SJCRH30 (cell line): ENCODE measurements around the gene MTHFSD. TPM values are rescaled to one million over a fixed set of nuclear protein-coding genes. Genes with fewer than 3 reads are reported as not detected.
"Not testable (repeated sequence)": the region's sequence is repeated elsewhere in the genome, so short reads cannot be mapped to it uniquely, and the experiment has no call there.

Source experiments
- DNase-seq, 2 experiments: peaks; one replicate each; pipeline ENCODE4 v3.0.0-alpha.2; 2015 to 2020
- H3K27ac ChIP-seq: fragments of 250-450 bp; sonication (Bioruptor Pico); 2 replicates; pipeline ENCODE4 v1.5.1; 2020; ENCODE audit warnings: mild to moderate bottlenecking, moderate library complexity
- H3K27me3 ChIP-seq: fragments of 250-450 bp; sonication (Bioruptor Pico); 2 replicates; pipeline ENCODE4 v1.5.1; 2020; ENCODE audit warnings: mild to moderate bottlenecking, moderate library complexity
- H3K36me3 ChIP-seq: fragments of 250-450 bp; sonication (Bioruptor Pico); 2 replicates; pipeline ENCODE4 v1.5.1; 2020; ENCODE audit warnings: mild to moderate bottlenecking, moderate library complexity
- H3K4me1 ChIP-seq: fragments of 250-450 bp; sonication (Bioruptor Pico); 2 replicates; pipeline ENCODE4 v1.5.1; 2020; ENCODE audit warnings: mild to moderate bottlenecking, moderate library complexity
- H3K4me3 ChIP-seq: fragments of 250-450 bp; sonication (Bioruptor Pico); 2 replicates; pipeline ENCODE4 v1.5.1; 2020; ENCODE audit warnings: mild to moderate bottlenecking, moderate library complexity
- H3K9me3 ChIP-seq: fragments of 250-450 bp; sonication (Bioruptor Pico); replicated peaks from 2 replicates; pipeline ENCODE4 v1.5.1; 2020; ENCODE audit warnings: mild to moderate bottlenecking, moderate library complexity
- total RNA-seq: library from RNA; depleted of rRNA; stranded (reverse); fragments of >200 nt; shearing (Covaris generic); gene quantifications from 2 replicates; pipeline ENCODE4 v1.2.3, GENCODE V29; 2014

MTHFSD gene
- total RNA-seq, 1 experiment from 2014 or later, result 7.2 TPM

DNA sequence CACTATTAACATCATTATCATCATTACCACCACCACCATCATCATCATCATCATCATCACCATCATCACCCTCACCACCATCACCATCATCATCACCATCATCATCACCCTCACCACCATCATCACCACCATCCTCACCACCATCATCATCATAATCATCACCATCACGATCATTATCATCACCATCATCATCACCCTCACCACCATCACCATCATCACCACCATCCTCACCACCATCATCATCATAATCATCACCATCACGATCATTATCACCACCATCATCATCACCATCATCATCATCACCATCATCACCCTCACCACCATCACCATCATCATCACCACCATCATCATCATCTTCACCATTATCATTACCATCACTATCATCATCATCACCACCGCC lies 32.9 kb upstream of the MTHFSD start:
- not testable (repeated sequence) for H3K36me3 ChIP-seq, H3K4me1 ChIP-seq, H3K4me3 ChIP-seq, H3K27ac ChIP-seq, H3K9me3 ChIP-seq, DNase-seq, H3K27me3 ChIP-seq

DNA sequence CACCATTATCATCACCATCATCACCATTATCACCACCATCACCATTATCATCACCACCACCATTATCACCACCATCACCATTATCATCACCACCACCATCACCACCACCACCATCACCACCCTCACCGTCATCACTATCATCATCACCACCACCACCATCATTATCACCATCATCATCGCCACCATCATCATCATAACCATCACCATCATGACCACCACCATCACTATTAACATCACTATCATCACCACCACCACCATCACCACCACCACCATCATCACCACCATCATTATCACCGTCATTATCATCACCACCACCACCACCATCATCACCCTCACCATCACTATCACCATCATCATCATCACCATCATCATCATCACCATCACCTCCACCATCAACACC lies 32.5 kb upstream of the MTHFSD start:
- no peaks in the 10 kb centered on the region for H3K36me3 ChIP-seq
- H3K4me1 ChIP-seq, result peaks cover 6% of the 10 kb centered on the region
- H3K27ac ChIP-seq, result no peak overlapping the region

GRCh38 chr16:86585821-86586611 lies 31.0 kb upstream of the MTHFSD start:
- no peaks in the 10 kb centered on the region for H3K36me3 ChIP-seq
- peaks cover 6% of the 10 kb centered on the region for H3K4me1 ChIP-seq
- H3K27ac ChIP-seq, result no peak overlapping the region
- H3K9me3 ChIP-seq, result no peaks in the 10 kb centered on the region
- H3K27me3 ChIP-seq, result no peaks in the 10 kb centered on the region
- H3K4me3 ChIP-seq, result no peak overlapping the region
- no peak for DNase-seq

More for the DNA sequence above, 32.5 kb upstream of the MTHFSD start:
- Histone ChIP-seq H3K27me3 (no peaks in the 10 kb centered on the region), H3K9me3 (no peaks in the 10 kb centered on the region), H3K4me3 (no peak overlapping the region)
- DNase-seq, result no peak

GRCh38 chr16:86584726-86585721 lies 30.0 kb upstream of the MTHFSD start:
- H3K9me3 ChIP-seq, result no peaks in the 10 kb centered on the region
- H3K4me3 ChIP-seq, result no peak overlapping the region
- 0 out of 2 replicates have a peak, but pooled peaks cover 2% of the 10 kb centered on the region for H3K36me3 ChIP-seq
- no peaks in the 10 kb centered on the region for H3K27me3 ChIP-seq
- H3K27ac ChIP-seq, result no peak overlapping the region
- H3K4me1 ChIP-seq, result peaks cover 6% of the 10 kb centered on the region
- no peak for DNase-seq

GRCh38 chr16:86584071-86584685 lies 29.1 kb upstream of the MTHFSD start:
- DNase-seq, result peak; percentile 59 to 65
- Histone ChIP-seq H3K4me1 (peaks cover 6% of the 10 kb centered on the region), H3K27ac (no peak overlapping the region), H3K27me3 (no peaks in the 10 kb centered on the region), H3K36me3 (0 out of 2 replicates have a peak, but pooled peaks cover 2% of the 10 kb centered on the region), H3K9me3 (no peaks in the 10 kb centered on the region), H3K4me3 (no peak overlapping the region)

DNA sequence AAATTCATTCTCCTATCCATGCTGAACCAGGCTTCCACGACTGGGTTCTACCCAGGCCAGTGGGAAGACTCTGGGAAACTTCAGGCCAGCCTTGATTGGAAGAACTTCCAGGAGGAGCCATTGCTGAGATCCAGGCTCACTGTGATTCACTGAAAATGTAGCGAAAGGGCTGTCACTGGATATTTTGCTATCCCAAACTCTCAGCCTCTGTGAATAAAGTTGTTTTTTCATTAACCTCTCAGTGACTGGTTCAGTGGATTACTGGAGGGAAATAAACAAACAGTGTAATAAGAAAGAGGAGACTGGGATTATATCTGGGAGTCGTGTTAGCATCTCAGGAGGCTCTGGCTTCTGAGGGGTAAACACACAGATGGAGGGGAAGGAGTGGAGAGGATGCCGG lies 26.4 kb upstream of the MTHFSD start:
- no peak overlapping the region for H3K4me3 ChIP-seq
- no peaks in the 10 kb centered on the region for H3K9me3 ChIP-seq
- no peak for DNase-seq
- peaks cover 6% of the 10 kb centered on the region for H3K4me1 ChIP-seq
- H3K27me3 ChIP-seq, result no peaks in the 10 kb centered on the region
- H3K27ac ChIP-seq, result no peak overlapping the region
- H3K36me3 ChIP-seq, result 0 out of 2 replicates have a peak, but pooled peaks cover 2% of the 10 kb centered on the region

GRCh38 chr16:86580791-86581170 lies 25.7 kb upstream of the MTHFSD start:
- H3K27me3 ChIP-seq, result no peaks in the 10 kb centered on the region
- DNase-seq, result no peak
- no peaks in the 10 kb centered on the region for H3K9me3 ChIP-seq
- 0 out of 2 replicates have a peak, but pooled peaks cover 2% of the 10 kb centered on the region for H3K36me3 ChIP-seq
- H3K27ac ChIP-seq, result no peak overlapping the region
- peaks cover 6% of the 10 kb centered on the region for H3K4me1 ChIP-seq
- H3K4me3 ChIP-seq, result no peak overlapping the region

GRCh38 chr16:86580063-86580790 lies 25.2 kb upstream of the MTHFSD start:
- peaks cover 6% of the 10 kb centered on the region for H3K4me1 ChIP-seq
- H3K4me3 ChIP-seq, result no peak overlapping the region
- no peaks in the 10 kb centered on the region for H3K9me3 ChIP-seq
- H3K36me3 ChIP-seq, result 0 out of 2 replicates have a peak, but pooled peaks cover 2% of the 10 kb centered on the region
- no peak overlapping the region for H3K27ac ChIP-seq
- no peaks in the 10 kb centered on the region for H3K27me3 ChIP-seq
- DNase-seq, result no peak

DNA sequence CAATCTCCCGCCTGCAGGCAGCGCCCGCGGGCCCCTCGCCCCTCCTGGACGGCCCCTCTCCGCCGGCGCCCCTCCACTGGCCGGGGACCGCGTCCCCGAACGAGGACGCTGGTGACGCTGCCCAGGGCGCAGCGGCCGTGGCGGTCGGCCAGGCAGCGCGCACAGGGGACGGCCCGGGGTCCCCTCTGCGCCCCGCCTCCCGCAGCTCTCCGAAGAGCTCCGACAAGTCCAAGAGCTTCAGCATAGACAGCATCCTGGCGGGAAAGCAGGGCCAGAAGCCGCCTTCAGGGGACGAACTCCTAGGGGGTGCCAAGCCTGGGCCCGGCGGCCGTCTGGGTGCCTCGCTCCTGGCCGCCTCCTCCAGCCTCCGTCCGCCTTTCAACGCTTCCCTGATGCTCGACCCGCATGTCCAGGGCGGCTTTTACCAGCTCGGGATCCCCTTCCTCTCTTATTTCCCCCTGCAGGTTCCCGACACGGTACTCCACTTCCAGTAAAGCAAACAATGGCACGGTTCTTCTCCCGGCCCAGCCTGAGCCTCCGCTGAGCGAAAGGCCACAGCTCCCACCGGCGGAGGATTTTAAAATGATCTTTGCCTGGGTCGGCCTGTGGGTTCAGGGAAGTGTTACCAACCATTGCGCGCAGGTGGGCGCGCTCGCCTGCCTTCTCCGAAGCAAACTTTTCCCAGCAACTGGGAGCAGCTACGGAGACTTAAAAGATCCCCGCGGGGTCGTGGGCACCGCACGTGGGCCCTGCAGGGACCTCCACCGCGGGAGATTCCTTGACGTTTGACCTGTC lies 24.4 kb upstream of the MTHFSD start:
- DNase-seq, result no peak
- Histone ChIP-seq H3K9me3 (no peaks in the 10 kb centered on the region), H3K27ac (no peak overlapping the region), H3K4me1 (peaks cover 6% of the 10 kb centered on the region), H3K36me3 (0 out of 2 replicates have a peak, but pooled peaks cover 2% of the 10 kb centered on the region), H3K27me3 (no peaks in the 10 kb centered on the region), H3K4me3 (no peak overlapping the region)

DNA sequence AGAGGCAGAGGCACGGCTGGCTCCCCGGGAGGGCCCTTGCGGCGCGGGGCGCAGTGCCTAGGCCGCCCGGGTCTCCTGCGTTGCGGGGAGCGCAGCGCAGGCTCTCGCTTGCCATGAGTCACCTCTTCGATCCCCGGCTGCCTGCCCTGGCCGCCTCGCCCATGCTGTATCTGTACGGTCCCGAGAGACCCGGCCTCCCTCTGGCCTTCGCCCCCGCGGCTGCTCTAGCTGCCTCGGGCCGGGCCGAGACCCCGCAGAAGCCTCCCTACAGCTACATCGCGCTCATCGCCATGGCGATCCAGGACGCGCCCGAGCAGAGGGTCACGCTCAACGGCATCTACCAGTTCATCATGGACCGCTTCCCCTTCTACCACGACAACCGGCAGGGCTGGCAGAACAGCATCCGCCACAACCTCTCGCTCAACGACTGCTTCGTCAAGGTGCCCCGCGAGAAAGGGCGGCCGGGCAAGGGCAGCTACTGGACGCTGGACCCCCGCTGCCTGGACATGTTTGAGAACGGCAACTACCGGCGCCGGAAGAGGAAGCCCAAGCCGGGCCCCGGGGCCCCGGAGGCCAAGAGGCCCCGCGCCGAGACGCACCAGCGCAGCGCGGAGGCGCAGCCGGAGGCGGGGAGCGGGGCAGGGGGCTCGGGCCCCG lies 23.7 kb upstream of the MTHFSD start:
- Histone ChIP-seq H3K4me3 (peak overlapping the region; percentile 63), H3K9me3 (no peaks in the 10 kb centered on the region), H3K27ac (peak overlapping the region; percentile 78), H3K27me3 (no peaks in the 10 kb centered on the region), H3K36me3 (0 out of 2 replicates have a peak, but pooled peaks cover 2% of the 10 kb centered on the region), H3K4me1 (no peaks in the 10 kb centered on the region; the same call in 1 of the 2 replicates)
- DNase-seq, result peak; percentile 53 to 58

GRCh38 chr16:86578061-86578599 lies 23.1 kb upstream of the MTHFSD start, which contains the start of gene FOXL1:
Gene FOXL1 (plus strand): TSS chr16:86578549. CDS start chr16:86578724, 175 bp downstream.
- no peaks in the 10 kb centered on the region for H3K9me3 ChIP-seq
- H3K4me3 ChIP-seq, result peak within 1 kb of the TSS; percentile 63
- no peaks in the 10 kb centered on the region for H3K27me3 ChIP-seq
- H3K4me1 ChIP-seq, result no peaks in the 10 kb centered on the region; the same call in 1 of the 2 replicates
- DNase-seq, result peak in 1 of 2 experiments; percentile 74
- peak within 1 kb of the TSS; percentile 78 for H3K27ac ChIP-seq
- 0 out of 2 replicates have a peak, but pooled peaks cover 2% of the 10 kb centered on the region for H3K36me3 ChIP-seq

GRCh38 chr16:86577314-86577971 lies 22.4 kb upstream of the MTHFSD start:
- 0 out of 2 replicates have a peak, but pooled peaks cover 2% of the 10 kb centered on the region for H3K36me3 ChIP-seq
- H3K27ac ChIP-seq, result peak overlapping the region; percentile 78
- H3K4me1 ChIP-seq, result no peaks in the 10 kb centered on the region; the same call in 1 of the 2 replicates
- H3K9me3 ChIP-seq, result no peaks in the 10 kb centered on the region
- peak overlapping the region; percentile 63 for H3K4me3 ChIP-seq
- peak; percentile 71 to 81 for DNase-seq
- no peaks in the 10 kb centered on the region for H3K27me3 ChIP-seq
